Astrocyte of the spinal cord (primary cell): Measurements from ENCODE around the gene ACVR1B.

Experiments used
- DNase-seq: peaks from one replicate; pipeline ENCODE4 v3.0.0; 2011; ENCODE audit warnings: low read depth, low spot score
- H3K4me3 ChIP-seq: 2 replicates; pipeline ENCODE4 v1.5.1; 2011; ENCODE audit warnings: low read depth, mild to moderate bottlenecking, low read length, moderate library complexity
- in situ Hi-C: cut with HindIII; loops from 2 replicates; pipeline ENCODE4 v1.10.0; 2017; ENCODE audit warnings: low sequenced_read_pairs
- TF ChIP-seq, protein P1 (sequence below): IDR thresholded peaks from 2 replicates; pipeline ENCODE4 v1.5.1; 2012; ENCODE audit warnings: low read depth, mild to moderate bottlenecking, low read length, inconsistent platforms

ACVR1B gene

DNA sequence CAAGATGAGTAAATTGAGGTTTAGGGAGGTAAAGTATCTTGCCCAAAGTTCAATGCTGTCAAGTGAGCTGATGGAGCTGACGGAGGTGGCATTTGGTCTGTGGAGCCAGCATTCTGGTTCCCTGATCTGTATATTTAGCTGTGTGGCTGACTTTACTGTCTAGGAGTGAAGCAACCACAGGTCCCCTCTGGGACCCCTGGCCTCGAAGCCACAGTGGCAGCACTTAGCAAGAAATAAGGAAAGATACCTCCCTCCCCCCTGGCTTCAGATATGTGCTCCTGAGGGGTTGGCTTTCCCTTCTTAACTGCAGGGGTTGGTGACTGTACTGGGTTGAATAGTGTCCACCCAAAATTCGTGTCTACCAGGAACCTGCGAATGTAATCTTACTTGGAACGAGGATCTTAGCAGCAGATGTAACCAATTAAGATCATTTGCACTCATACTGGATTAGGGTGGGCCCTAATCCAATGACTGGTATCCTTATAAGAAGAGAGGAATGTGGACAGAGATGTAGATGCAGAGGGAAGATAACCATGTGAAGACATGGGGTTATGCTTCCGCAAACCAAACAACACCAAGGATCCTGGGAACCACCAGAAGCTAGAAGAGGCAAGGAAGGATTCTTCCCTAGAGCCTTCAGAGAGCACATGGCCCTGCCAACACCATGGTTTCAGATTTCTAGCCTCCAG, 2.0 kb upstream of the ACVR1B start:
- H3K4me3 ChIP-seq = no peak overlapping the region
- in situ Hi-C loops = no loop called here
- DNase-seq = no peak
- TF ChIP-seq, protein P1, sequence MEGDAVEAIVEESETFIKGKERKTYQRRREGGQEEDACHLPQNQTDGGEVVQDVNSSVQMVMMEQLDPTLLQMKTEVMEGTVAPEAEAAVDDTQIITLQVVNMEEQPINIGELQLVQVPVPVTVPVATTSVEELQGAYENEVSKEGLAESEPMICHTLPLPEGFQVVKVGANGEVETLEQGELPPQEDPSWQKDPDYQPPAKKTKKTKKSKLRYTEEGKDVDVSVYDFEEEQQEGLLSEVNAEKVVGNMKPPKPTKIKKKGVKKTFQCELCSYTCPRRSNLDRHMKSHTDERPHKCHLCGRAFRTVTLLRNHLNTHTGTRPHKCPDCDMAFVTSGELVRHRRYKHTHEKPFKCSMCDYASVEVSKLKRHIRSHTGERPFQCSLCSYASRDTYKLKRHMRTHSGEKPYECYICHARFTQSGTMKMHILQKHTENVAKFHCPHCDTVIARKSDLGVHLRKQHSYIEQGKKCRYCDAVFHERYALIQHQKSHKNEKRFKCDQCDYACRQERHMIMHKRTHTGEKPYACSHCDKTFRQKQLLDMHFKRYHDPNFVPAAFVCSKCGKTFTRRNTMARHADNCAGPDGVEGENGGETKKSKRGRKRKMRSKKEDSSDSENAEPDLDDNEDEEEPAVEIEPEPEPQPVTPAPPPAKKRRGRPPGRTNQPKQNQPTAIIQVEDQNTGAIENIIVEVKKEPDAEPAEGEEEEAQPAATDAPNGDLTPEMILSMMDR = no peak

DNA sequence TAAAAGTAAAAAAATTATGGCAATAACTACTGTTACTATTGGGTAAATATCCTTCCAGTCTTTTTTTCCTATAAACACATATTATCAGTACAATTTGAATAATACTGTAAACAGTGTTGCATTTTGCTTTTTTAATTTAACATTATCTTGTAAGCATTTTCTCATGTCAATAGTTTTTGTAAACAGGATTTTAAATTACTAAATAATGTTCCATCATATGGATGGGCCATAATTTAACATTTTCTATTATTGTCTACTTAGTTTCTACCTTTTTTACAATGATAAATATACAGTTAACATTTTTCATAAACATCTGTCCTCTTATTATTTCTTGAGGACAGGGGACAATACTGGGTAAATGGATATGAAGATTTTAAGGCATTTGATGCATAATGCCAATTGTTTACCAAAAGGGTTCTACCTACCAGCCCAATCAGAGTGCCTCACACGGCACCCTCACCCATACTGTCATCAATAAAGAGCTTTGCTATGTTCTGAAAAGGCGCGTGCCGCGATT, 759 bp upstream of the ACVR1B start:
- TF ChIP-seq, protein P1 = no peak
- H3K4me3 ChIP-seq = peak overlapping the region; percentile 54
- in situ Hi-C loops = no loop called here
- no peak for DNase-seq

DNA sequence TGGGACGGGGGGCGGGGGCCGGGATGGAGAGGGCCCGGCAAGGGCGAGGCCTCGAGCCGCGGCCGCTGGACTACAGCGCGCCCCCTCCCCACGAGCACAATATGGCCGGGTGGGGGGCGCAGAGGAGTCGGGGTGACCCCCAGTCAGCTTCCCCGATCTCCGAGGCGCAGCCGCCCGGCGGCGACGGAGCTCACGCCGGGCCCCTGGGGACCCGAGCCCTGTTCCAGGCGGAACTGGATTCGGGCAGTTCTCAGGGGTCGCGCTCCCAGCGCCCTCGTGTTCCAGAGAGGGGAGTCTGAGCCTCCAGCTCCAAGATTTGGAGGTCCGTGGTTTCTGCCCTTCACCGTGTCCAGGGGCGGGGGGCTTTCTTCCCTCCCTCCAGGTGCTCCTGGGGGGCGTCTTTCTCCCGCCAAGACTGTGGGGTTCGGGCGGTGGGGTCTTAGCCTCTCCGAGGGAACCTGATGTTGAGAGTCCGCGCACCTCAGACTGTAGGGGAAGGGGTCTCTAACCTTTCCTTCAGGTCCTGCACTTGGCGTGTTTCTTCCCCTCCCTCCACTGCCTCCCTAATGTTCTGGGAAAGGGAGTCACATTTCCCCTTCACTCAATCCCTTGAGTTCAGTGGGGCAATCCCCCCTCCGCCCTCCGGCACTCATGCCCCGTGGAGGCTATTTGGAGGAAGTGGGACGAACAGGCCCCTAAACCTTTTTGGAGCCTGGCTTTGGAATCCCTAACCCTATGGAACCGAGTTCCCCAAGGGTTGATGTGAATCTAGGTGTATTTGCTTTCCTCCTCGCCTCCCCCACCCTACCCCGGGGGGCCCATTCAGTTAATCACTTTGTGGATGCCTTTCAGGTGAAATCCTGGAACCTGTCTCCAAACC, 584 bp downstream of the ACVR1B start:
- in situ Hi-C loops = no loop called here
- DNase-seq = no peak
- peak overlapping the region; percentile 89 for H3K4me3 ChIP-seq
- TF ChIP-seq, protein P1 = no peak

DNA sequence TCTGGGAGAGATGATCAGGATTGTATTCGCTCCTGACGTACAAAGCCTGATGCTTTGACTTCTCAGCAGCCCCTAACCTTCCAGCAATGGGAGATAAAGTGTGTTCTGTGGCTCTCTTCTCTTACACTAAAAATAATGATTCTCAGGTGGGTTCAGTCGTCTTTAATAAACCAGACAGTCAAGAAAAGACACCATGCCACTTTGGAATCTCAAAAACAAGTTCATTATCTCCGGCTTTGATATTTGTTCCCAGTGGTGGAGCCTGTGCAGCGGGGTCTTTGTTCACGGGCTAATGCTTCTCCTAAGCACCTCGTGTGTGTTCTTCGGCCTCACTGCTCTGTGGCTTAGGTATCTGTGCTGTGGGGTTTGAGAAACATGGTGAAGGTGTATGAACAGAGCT, 1.6 kb downstream of the ACVR1B start:
- DNase-seq = no peak
- TF ChIP-seq, protein P1 = no peak
- no peak overlapping the region for H3K4me3 ChIP-seq
- in situ Hi-C loops = no loop called here

DNA sequence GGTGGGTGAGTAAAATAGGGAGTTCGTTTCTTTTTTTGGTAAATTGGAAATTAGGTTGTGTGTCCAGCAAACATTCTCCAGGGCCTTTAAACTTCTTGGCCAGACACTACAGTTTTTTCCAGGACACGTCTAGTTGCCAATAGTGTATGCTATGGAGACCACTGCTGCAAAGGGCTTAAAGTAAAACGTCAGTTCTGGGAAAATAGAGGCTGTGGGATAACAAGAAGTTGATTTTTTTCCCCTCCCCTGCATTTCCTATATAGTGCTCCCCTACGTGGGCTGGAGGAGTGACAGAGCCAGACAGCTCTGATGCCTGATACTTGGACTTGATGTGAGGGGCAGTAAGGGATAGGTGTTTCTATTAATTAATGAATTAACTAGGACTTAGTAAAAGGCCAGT, 2.4 kb downstream of the ACVR1B start:
- no peak for DNase-seq
- in situ Hi-C loops = no loop called here
- TF ChIP-seq, protein P1 = no peak
- H3K4me3 ChIP-seq = no peak overlapping the region

DNA sequence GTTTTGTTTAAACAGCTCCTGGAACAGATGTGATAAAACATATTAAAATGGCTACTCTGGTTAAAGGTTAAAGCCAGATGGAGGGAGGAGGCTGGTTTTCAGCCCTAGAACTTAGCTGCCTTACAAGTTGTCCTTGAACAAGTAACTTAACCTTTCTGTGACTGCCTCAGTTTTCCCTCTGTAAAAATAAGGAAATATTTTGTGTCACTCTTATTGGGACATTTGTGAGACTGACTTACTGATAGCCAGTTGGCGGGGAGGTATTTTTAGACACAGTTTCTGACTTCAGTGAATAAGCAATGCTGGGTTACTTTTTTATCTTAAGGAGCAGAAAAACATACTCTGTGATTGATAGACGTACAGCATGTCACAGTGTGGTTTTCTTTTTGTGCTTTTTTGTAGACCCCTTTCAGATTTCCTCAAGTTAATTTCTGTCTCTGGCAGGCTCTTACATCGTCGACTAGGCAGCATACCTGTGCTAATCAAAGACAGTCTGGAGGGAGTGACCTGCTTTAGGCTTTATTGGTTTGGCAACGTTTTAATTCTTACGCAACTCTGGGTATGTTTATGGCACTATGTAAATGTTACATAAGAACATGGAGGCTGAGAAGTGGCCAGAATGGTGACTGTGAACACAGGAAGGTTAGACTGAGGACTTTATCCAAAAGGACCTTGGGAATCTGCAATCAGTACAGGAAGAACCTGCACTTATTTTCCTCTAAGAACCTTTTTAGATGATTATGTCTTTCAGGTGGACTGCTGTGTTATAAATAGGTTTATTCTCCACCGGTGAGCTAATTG, 3.3 kb downstream of the ACVR1B start:
- in situ Hi-C loops = no loop called here
- H3K4me3 ChIP-seq = no peak overlapping the region
- TF ChIP-seq, protein P1 = no peak
- DNase-seq = no peak
